Gastroesophageal sphincter (tissue), 3 donors: Measurements from ENCODE around the gene NOL4L.

ENCODE experiments used
- EP300 ChIP-seq: sonication (generic); formaldehyde crosslinking; IDR thresholded peaks from one replicate; pipeline ENCODE4 v1.6.1; 2017; ENCODE audit warnings: antibody characterized with exemption, mild to moderate bottlenecking
- POLR2A ChIP-seq, 2 donors: fragments of 450-650 bp; IDR thresholded peaks; one replicate each; pipeline ENCODE4 v1.6.1; 2017; ENCODE audit warnings: antibody characterized with exemption in 2 of 2, mild to moderate bottlenecking in 2 of 2, moderate library complexity in 1 of 2
- POLR2AphosphoS5 ChIP-seq: sonication (generic); formaldehyde crosslinking; IDR thresholded peaks from one replicate; pipeline ENCODE4 v1.6.1; 2017; ENCODE audit warnings: antibody characterized with exemption
- TF ChIP-seq, protein P1 (sequence below), 4 experiments: fragments of 200-600 bp in 2 of 4; fragments of 450-650 bp in 2 of 4; sonication (generic) in 1 of 4; IDR thresholded peaks; one replicate each; pipeline ENCODE4 v1.5.1; 2017 to 2019; ENCODE audit warnings: antibody characterized with exemption in 4 of 4, mild to moderate bottlenecking in 2 of 4, moderate library complexity in 2 of 4

DNA sequence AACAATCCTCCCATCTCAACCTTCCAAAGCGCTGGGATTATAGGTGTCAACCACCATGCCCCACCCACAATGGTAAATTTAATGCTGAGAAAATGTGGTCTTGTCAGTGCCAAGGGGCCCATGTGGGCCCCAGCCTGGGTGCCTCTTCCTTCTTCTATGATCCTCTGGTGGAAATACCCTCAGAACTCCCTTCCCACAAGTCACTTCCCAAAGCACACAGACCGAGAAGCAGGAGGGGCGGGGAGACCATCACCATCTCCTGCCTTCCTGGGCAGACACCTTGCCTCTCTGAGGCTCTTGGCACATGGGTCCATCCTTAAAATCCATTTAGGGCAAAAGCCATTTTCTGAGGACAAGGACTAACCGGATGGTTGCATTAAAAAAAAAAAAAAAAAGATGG, 59.0 kb downstream of the NOL4L start:
- TF ChIP-seq, protein P1, sequence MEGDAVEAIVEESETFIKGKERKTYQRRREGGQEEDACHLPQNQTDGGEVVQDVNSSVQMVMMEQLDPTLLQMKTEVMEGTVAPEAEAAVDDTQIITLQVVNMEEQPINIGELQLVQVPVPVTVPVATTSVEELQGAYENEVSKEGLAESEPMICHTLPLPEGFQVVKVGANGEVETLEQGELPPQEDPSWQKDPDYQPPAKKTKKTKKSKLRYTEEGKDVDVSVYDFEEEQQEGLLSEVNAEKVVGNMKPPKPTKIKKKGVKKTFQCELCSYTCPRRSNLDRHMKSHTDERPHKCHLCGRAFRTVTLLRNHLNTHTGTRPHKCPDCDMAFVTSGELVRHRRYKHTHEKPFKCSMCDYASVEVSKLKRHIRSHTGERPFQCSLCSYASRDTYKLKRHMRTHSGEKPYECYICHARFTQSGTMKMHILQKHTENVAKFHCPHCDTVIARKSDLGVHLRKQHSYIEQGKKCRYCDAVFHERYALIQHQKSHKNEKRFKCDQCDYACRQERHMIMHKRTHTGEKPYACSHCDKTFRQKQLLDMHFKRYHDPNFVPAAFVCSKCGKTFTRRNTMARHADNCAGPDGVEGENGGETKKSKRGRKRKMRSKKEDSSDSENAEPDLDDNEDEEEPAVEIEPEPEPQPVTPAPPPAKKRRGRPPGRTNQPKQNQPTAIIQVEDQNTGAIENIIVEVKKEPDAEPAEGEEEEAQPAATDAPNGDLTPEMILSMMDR (IDR thresholded peaks at IDR 0.05), result no peak
- TF ChIP-seq POLR2AphosphoS5, result no peak
- no peak for TF ChIP-seq POLR2A (IDR thresholded peaks at IDR 0.05)
- no peak for TF ChIP-seq EP300
